ENCODE results near the gene KCTD19. TPM values are rescaled to one million over a fixed set of nuclear protein-coding genes. Genes with fewer than 3 reads are reported as not detected.
A peak's percentile ranks its signal among the peaks of the same experiment; 100 is the strongest.
"Not testable (repeated sequence)": the region's sequence is repeated elsewhere in the genome, so short reads cannot be mapped to it uniquely, and the experiment has no call there.

KCTD19 gene
- total RNA-seq = under 1 TPM in 1 of 2 donors, not detected in 1; 0.73 TPM
- 10 to 100 TPM in 1 of 6 donors, 1 to 10 TPM in 5; 6.9 to 13.1 (median 8.4) TPM for polyA plus RNA-seq (ENCODE audit: insufficient read length in 6 of 6)
- long read RNA-seq, donor 1, partial matches to known transcripts = 0 of 2 reads
- long read RNA-seq, donor 1, other reads (novel, unspliced or antisense) = 0 of 2 reads
- long read RNA-seq, donor 2, partial matches to known transcripts = 101 of 108 reads
- long read RNA-seq, donor 2, other reads (novel, unspliced or antisense) = 7 of 108 reads
- long read RNA-seq, donor 3 = 0 reads
- long read RNA-seq, donor 4 = 0 reads
- long read RNA-seq, donor 5, partial matches to known transcripts = 43 of 43 reads
- long read RNA-seq, donor 5, other reads (novel, unspliced or antisense) = 0 of 43 reads
- long read RNA-seq, donor 6, partial matches to known transcripts = 9 of 15 reads
- long read RNA-seq, donor 6, other reads (novel, unspliced or antisense) = 5 of 15 reads
- long read RNA-seq, donor 7 = 0 reads
- long read RNA-seq, donor 8 = 0 reads
- long read RNA-seq, donor 9 = 0 reads
- long read RNA-seq, donor 10 = 0 reads
- long read RNA-seq, donor 11 = 0 reads
- long read RNA-seq, donor 12 = 0 reads

- H3K27me3 ChIP-seq = peaks cover 0 to 31% of the 10 kb centered on the region in 2 donors
- peaks cover 9 to 30% of the 10 kb centered on the region in 2 donors for H3K4me1 ChIP-seq
- H3K4me3 ChIP-seq = peak within 1 kb of the TSS; percentile 34 to 37
- no peak within 1 kb of the TSS for H3K27ac ChIP-seq
- no peaks in the 10 kb centered on the region for H3K36me3 ChIP-seq
- DNase-seq = peak; percentile 38 to 91 (median 70)
- peak; percentile 97 for ATAC-seq
- intact Hi-C loops (cut with DNase I) = no loop called here
- TF ChIP-seq CTCF (IDR thresholded peaks at IDR 0.05) = peak; percentile 28 to 56
- no peaks in the 10 kb centered on the region for H3K9me3 ChIP-seq
Measured at GRCh38 chr16:67326472-67327309, at the start of gene KCTD19, which contains the start of gene LRRC36. Gene KCTD19, minus strand, starts transcription at chr16:67326741. Its CDS starts 34 bp downstream, at chr16:67326707. Gene LRRC36, plus strand, starts transcription at chr16:67326815. Its CDS starts 48 bp downstream, at chr16:67326863.

- H3K27me3 ChIP-seq; H3K4me1 ChIP-seq; H3K9me3 ChIP-seq; intact Hi-C loops (cut with DNase I); H3K36me3 ChIP-seq; H3K4me3 ChIP-seq; DNase-seq; ATAC-seq; H3K27ac ChIP-seq: not testable (repeated sequence)
Measured at GRCh38 chr16:67376012-67376411, 49.5 kb upstream of the KCTD19 start.

GRCh38 chr16:67372664-67373063 lies 46.1 kb upstream of the KCTD19 start:
- Histone ChIP-seq H3K4me1 (no peaks in the 10 kb centered on the region), H3K27ac (no peak overlapping the region), H3K36me3 (no peaks in the 10 kb centered on the region), H3K4me3 (no peak overlapping the region), H3K9me3 (no peaks in the 10 kb centered on the region), H3K27me3 (no peaks in the 10 kb centered on the region)
- ATAC-seq = peak; percentile 50
- TF ChIP-seq CTCF (IDR thresholded peaks at IDR 0.05) = peak; percentile 23 to 41
- intact Hi-C loops (cut with DNase I) = no loop called here
- no peak for DNase-seq

GRCh38 chr16:67370661-67371060 lies 44.1 kb upstream of the KCTD19 start:
- ATAC-seq (no peak), DNase-seq (no peak)
- intact Hi-C loops (cut with DNase I) = no loop called here
- Histone ChIP-seq H3K36me3 (no peaks in the 10 kb centered on the region), H3K4me1 (peaks cover 0 to 6% of the 10 kb centered on the region in 2 donors), H3K27ac (no peak overlapping the region), H3K9me3 (no peaks in the 10 kb centered on the region), H3K4me3 (no peak overlapping the region), H3K27me3 (no peaks in the 10 kb centered on the region)
- no peak for TF ChIP-seq CTCF (IDR thresholded peaks at IDR 0.05)

- Histone ChIP-seq H3K27me3 (no peaks in the 10 kb centered on the region), H3K27ac (peak overlapping the region; percentile 69), H3K9me3 (no peaks in the 10 kb centered on the region), H3K4me1 (peaks cover 5 to 24% of the 10 kb centered on the region in 2 donors), H3K4me3 (peak overlapping the region in 1 of 2 donors; percentile 8), H3K36me3 (no peaks in the 10 kb centered on the region)
- DNase-seq (peak in 1 of 4 donors; percentile 21), ATAC-seq (peak; percentile 74)
- intact Hi-C loops (cut with DNase I) = no loop called here
- no peak for TF ChIP-seq CTCF (IDR thresholded peaks at IDR 0.05)
Measured at GRCh38 chr16:67364600-67365235, 38.2 kb upstream of the KCTD19 start.

All from left lung (tissue), 14 donors.